Measurements from ENCODE around the gene TTLL9. TPM values are rescaled to one million over a fixed set of nuclear protein-coding genes. Genes with fewer than 3 reads are reported as not detected.
A peak's percentile ranks its signal among the peaks of the same experiment; 100 is the strongest.

The TTLL9 gene
- total RNA-seq, 4 donors from 2014 or later, result 2.8 to 3.7 (median 3.1) TPM

GRCh38 chr20:31909253-31910070, 39.0 kb downstream of the TTLL9 start:
- Histone ChIP-seq H3K4me3 (no peak overlapping the region), H3K9me3 (no peaks in the 10 kb centered on the region), H3K36me3 (no peaks in the 10 kb centered on the region), H3K27me3 (no peaks in the 10 kb centered on the region), H3K4me1 (no peaks in the 10 kb centered on the region), H3K27ac (no peak overlapping the region)
- TF ChIP-seq CTCF (IDR thresholded peaks at IDR 0.05) (no peak), EP300 (IDR thresholded peaks at IDR 0.05) (no peak), POLR2A (IDR thresholded peaks at IDR 0.05) (no peak)
- WGBS, 2 donors, result 92 to 94% methylated on average over 17 of the region's 17 CpGs
- no peak for DNase-seq (ENCODE audit: low spot score in 2 of 2)

- H3K36me3 ChIP-seq, result no peaks in the 10 kb centered on the region
- no peaks in the 10 kb centered on the region for H3K27me3 ChIP-seq
- no peak for TF ChIP-seq POLR2A (IDR thresholded peaks at IDR 0.05)
- TF ChIP-seq CTCF (IDR thresholded peaks at IDR 0.05), result no peak
- no peak for TF ChIP-seq EP300 (IDR thresholded peaks at IDR 0.05)
- H3K9me3 ChIP-seq, result no peaks in the 10 kb centered on the region
- peak overlapping the region in 1 of 4 donors; percentile 71 for H3K27ac ChIP-seq
- WGBS, 2 donors, result 89 to 90% methylated on average over 4 of the region's 4 CpGs
- DNase-seq (ENCODE audit: low spot score in 2 of 2), result no peak
- no peaks in the 10 kb centered on the region for H3K4me1 ChIP-seq
- no peak overlapping the region for H3K4me3 ChIP-seq
Observed at GRCh38 chr20:31910071-31910803, 39.8 kb downstream of the TTLL9 start.

GRCh38 chr20:31913431-31914157, 43.2 kb downstream of the TTLL9 start:
- TF ChIP-seq CTCF (IDR thresholded peaks at IDR 0.05), result no peak
- no peak for TF ChIP-seq POLR2A (IDR thresholded peaks at IDR 0.05)
- no peak for TF ChIP-seq EP300 (IDR thresholded peaks at IDR 0.05)
- Histone ChIP-seq H3K36me3 (no peaks in the 10 kb centered on the region), H3K27ac (peak overlapping the region in 2 of 4 donors; percentile 68 to 76), H3K4me3 (no peak overlapping the region), H3K9me3 (no peaks in the 10 kb centered on the region), H3K4me1 (no peaks in the 10 kb centered on the region), H3K27me3 (no peaks in the 10 kb centered on the region)
- 56 to 75% methylated on average over 15 of the region's 15 CpGs for WGBS, 2 donors
- DNase-seq (ENCODE audit: low spot score in 2 of 2), result no peak

- WGBS, 2 donors, result 80 to 82% methylated on average over 5 of the region's 5 CpGs
- Histone ChIP-seq H3K27ac (peak overlapping the region in 2 of 4 donors; percentile 68 to 76), H3K9me3 (no peaks in the 10 kb centered on the region)
Observed at GRCh38 chr20:31914170-31914569, 43.7 kb downstream of the TTLL9 start.

More at GRCh38 chr20:31914170-31914569, 43.7 kb downstream of the TTLL9 start:
- no peak for DNase-seq (ENCODE audit: low spot score in 2 of 2)
- H3K27me3 ChIP-seq, result no peaks in the 10 kb centered on the region
- no peak for TF ChIP-seq CTCF (IDR thresholded peaks at IDR 0.05)
- no peak for TF ChIP-seq POLR2A (IDR thresholded peaks at IDR 0.05)
- no peak for TF ChIP-seq EP300 (IDR thresholded peaks at IDR 0.05)
- H3K4me3 ChIP-seq, result no peak overlapping the region
- H3K36me3 ChIP-seq, result no peaks in the 10 kb centered on the region
- no peaks in the 10 kb centered on the region for H3K4me1 ChIP-seq
